B cell (primary cell): Measurements from ENCODE around the gene TMCC3. TPM values are rescaled to one million over a fixed set of nuclear protein-coding genes. Genes with fewer than 3 reads are reported as not detected.

Source experiments
- ATAC-seq: fragments of 200-7000 bp; cut with Tn5 transposase; one replicate; pipeline ENCODE4 v1.10.0; 2021; ENCODE audit warnings: low read depth, mild to moderate bottlenecking, moderate number of reproducible peaks, moderate library complexity
- CTCF ChIA-PET: fragments of 350-600 bp; sonication (Branson Sonifier 250); formaldehyde crosslinking; loops from one replicate; lab custom pipeline; 2021; ENCODE audit warnings: antibody characterized with exemption, inconsistent platforms; lab: Charles Lee
- POLR2A ChIA-PET: fragments of 350-600 bp; sonication (Branson Sonifier 250); formaldehyde crosslinking; loops from one replicate; lab custom pipeline; 2021; ENCODE audit warnings: antibody characterized with exemption; lab: Charles Lee
- DNase-seq: peaks from one replicate; pipeline ENCODE4 v3.0.0; 2013
- H2AFZ ChIP-seq: 2 replicates; pipeline ENCODE4 v1.6.1; 2012; ENCODE audit warnings: mild to moderate bottlenecking, low read depth, low read length; ENCODE audit not compliant: insufficient read depth, poor library complexity, severe bottlenecking
- H3K27ac ChIP-seq, 2 donors: 1 replicate in 1 of 2; 2 replicates in 1 of 2; pipeline ENCODE4 v1.5.1; 2012 to 2013; ENCODE audit warnings: low read length in 2 of 2, mild to moderate bottlenecking in 2 of 2, moderate library complexity in 1 of 2
- H3K27me3 ChIP-seq, 4 experiments: fragments of 200-600 bp in 1 of 4; sonication (generic) in 1 of 4; replicated peaks in 1 of 4; 1 replicate in 2 of 4; 2 replicates in 2 of 4; pipeline versions ENCODE4 v1.6.1 to v1.7.0; 2013 to 2016; ENCODE audit warnings: low read length in 3 of 4, mild to moderate bottlenecking in 2 of 4, mixed read lengths in 1 of 4, moderate library complexity in 1 of 4; ENCODE audit not compliant: insufficient read depth in 4 of 4, control insufficient read depth in 3 of 4; ENCODE audit errors: control extremely low read depth in 1 of 4
- H3K36me3 ChIP-seq, 2 experiments: replicated peaks in 1 of 2; 1 replicate in 1 of 2; 2 replicates in 1 of 2; pipeline versions ENCODE4 v1.6.1 to v1.7.1; 2013; ENCODE audit warnings: low read length in 1 of 2; ENCODE audit not compliant: insufficient read depth in 2 of 2, control insufficient read depth in 1 of 2; ENCODE audit errors: control extremely low read depth in 1 of 2, extremely low read depth in 1 of 2
- H3K4me1 ChIP-seq, 2 donors: fragments of 200-600 bp in 1 of 2; sonication (generic) in 1 of 2; 1 replicate in 1 of 2; 2 replicates in 1 of 2; pipeline versions ENCODE4 v1.5.1 to v1.6.1; 2013 to 2017; ENCODE audit warnings: low read length in 2 of 2; ENCODE audit not compliant: control insufficient read depth in 2 of 2, insufficient read depth in 2 of 2
- H3K4me2 ChIP-seq: replicated peaks from 2 replicates; pipeline ENCODE3; 2012; ENCODE audit warnings: mild to moderate bottlenecking, low read depth, low read length; ENCODE audit not compliant: poor library complexity, severe bottlenecking
- H3K4me3 ChIP-seq, 5 experiments: fragments of 200-600 bp in 1 of 5; sonication (generic) in 1 of 5; 1 replicate in 3 of 5; 2 replicates in 2 of 5; pipeline versions ENCODE4 v1.5.1 to v1.7.0; 2011 to 2016; ENCODE audit warnings: low read length in 4 of 5, mild to moderate bottlenecking in 4 of 5, low read depth in 2 of 5, control low read depth in 1 of 5, moderate library complexity in 1 of 5; ENCODE audit not compliant: insufficient read depth in 1 of 5; ENCODE audit errors: control extremely low read depth in 1 of 5, extremely low read depth in 1 of 5
- H3K79me2 ChIP-seq: fragments of 200-600 bp; sonication (generic); one replicate; pipeline ENCODE4 v1.6.0; 2016; ENCODE audit warnings: low read length; ENCODE audit not compliant: control insufficient read depth, insufficient read depth
- H3K9ac ChIP-seq: fragments of 200-600 bp; sonication (generic); 2 replicates; pipeline ENCODE4 v1.6.1; 2017; ENCODE audit warnings: mild to moderate bottlenecking, low read length, moderate library complexity
- H3K9me3 ChIP-seq, 3 donors: one replicate each; pipeline versions ENCODE4 v1.6.1 to v1.7.1; 2013; ENCODE audit warnings: low read length in 2 of 3; ENCODE audit not compliant: control insufficient read depth in 2 of 3, insufficient read depth in 1 of 3; ENCODE audit errors: control extremely low read depth in 1 of 3
- H4K20me1 ChIP-seq: 2 replicates; pipeline ENCODE4 v1.6.0; 2012; ENCODE audit warnings: mild to moderate bottlenecking, low read length; ENCODE audit not compliant: insufficient read depth, control insufficient read depth, poor library complexity, severe bottlenecking
- H3K27ac Mint-ChIP-seq: one replicate; pipeline ENCODE4 v1.8.0; 2021; ENCODE audit warnings: mixed read lengths
- H3K27me3 Mint-ChIP-seq: one replicate; pipeline ENCODE4 v1.8.0; 2021; ENCODE audit warnings: mixed read lengths
- H3K4me1 Mint-ChIP-seq: one replicate; pipeline ENCODE4 v1.8.0; 2021; ENCODE audit warnings: mixed read lengths
- H3K4me3 Mint-ChIP-seq: one replicate; pipeline ENCODE4 v1.8.0; 2021; ENCODE audit warnings: mixed read lengths
- H3K9me3 Mint-ChIP-seq: one replicate; pipeline ENCODE4 v1.8.0; 2022; ENCODE audit warnings: mixed read lengths; ENCODE audit not compliant: insufficient read depth
- EZH2 ChIP-seq: IDR thresholded peaks from 2 replicates; pipeline ENCODE4 v1.6.1; 2012; ENCODE audit warnings: borderline replicate concordance, low read depth, mild to moderate bottlenecking, moderate library complexity, low read length; ENCODE audit not compliant: insufficient read depth, poor library complexity, severe bottlenecking
- WGBS: methylation state at CpG from one replicate; pipeline ENCODE4 v1.1.5; 2013; ENCODE audit warnings: missing lambda C conversion rate; ENCODE audit not compliant: insufficient coverage; 5-methylcytosine and 5-hydroxymethylcytosine counted together
- intact Hi-C: fragments of 100-400 bp; cut with micrococcal nuclease; formaldehyde crosslinking; loops from one replicate; pipeline ENCODE4 v1.10.0; 2022
- polyA plus RNA-seq: library from polyadenylated mRNA; depleted of rRNA; stranded (reverse); fragments of >200 nt; gene quantifications from 2 replicates; pipeline ENCODE4 v1.2.3, GENCODE V29; 2012
- total RNA-seq, 2 donors: library from RNA; stranded (reverse); fragments of 120-200 nt in 1 of 2; gene quantifications; 1 replicate in 1 of 2; 2 replicates in 1 of 2; pipeline versions ENCODE4 v1.2.3 to v1.2.4, GENCODE V29; 2013 to 2022
- TF ChIP-seq, protein P1 (sequence below): fragments of 200-600 bp; IDR thresholded peaks from one replicate; pipeline ENCODE4 v1.8.0; 2022; ENCODE audit warnings: antibody characterized with exemption, mild to moderate bottlenecking

The TMCC3 gene
- total and polyA plus RNA-seq, 2 donors (not counting 1 experiment from before 2014, with no cell fraction given), result 4.5 to 8.8 TPM

DNA sequence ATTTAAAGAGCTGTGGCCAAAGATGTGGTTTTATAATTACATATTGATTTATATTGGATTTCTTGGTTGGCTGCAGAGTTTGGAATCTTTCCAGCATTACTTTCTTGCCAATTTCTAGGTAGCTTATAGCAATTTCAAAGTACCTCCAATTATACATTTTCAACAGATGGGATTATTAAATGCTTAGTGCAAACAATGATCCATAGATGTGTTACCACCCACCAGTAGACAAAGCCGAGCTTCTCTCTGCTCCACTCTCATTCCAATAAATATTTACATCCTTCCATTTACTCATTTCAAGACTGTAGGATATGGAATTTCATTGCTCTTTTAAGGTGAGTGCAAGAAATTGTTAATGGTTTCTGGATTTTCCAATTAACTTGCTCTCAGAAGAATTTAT, 21.6 kb upstream of the TMCC3 start:
- H3K4me3 ChIP-seq, result no peak overlapping the region
- H3K27ac ChIP-seq, result no peak overlapping the region
- H3K4me3 Mint-ChIP-seq, result no peak overlapping the region
- WGBS, result no CpG with 5 or more reads among the region's 1 CpG
- H3K36me3 ChIP-seq, result no peaks in the 10 kb centered on the region
- no peak for TF ChIP-seq EZH2
- TF ChIP-seq, protein P1, sequence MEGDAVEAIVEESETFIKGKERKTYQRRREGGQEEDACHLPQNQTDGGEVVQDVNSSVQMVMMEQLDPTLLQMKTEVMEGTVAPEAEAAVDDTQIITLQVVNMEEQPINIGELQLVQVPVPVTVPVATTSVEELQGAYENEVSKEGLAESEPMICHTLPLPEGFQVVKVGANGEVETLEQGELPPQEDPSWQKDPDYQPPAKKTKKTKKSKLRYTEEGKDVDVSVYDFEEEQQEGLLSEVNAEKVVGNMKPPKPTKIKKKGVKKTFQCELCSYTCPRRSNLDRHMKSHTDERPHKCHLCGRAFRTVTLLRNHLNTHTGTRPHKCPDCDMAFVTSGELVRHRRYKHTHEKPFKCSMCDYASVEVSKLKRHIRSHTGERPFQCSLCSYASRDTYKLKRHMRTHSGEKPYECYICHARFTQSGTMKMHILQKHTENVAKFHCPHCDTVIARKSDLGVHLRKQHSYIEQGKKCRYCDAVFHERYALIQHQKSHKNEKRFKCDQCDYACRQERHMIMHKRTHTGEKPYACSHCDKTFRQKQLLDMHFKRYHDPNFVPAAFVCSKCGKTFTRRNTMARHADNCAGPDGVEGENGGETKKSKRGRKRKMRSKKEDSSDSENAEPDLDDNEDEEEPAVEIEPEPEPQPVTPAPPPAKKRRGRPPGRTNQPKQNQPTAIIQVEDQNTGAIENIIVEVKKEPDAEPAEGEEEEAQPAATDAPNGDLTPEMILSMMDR, result no peak
- H3K79me2 ChIP-seq, result peaks cover 15% of the 10 kb centered on the region
- ChIA-PET CTCF (no interaction called here), POLR2A (no interaction called here)
- H3K4me2 ChIP-seq, result no peak overlapping the region
- no peaks in the 10 kb centered on the region for H3K9me3 Mint-ChIP-seq
- H3K27ac Mint-ChIP-seq, result no peak overlapping the region
- H3K9ac ChIP-seq, result no peak overlapping the region
- no peaks in the 10 kb centered on the region for H4K20me1 ChIP-seq
- peaks cover 22% of the 10 kb centered on the region for H3K4me1 Mint-ChIP-seq
- no peaks in the 10 kb centered on the region for H3K27me3 ChIP-seq
- peaks cover 19 to 23% of the 10 kb centered on the region in 2 donors for H3K4me1 ChIP-seq
- intact Hi-C loops, result no loop called here
- H2AFZ ChIP-seq, result no peak overlapping the region
- DNase-seq (no peak), ATAC-seq (no peak)
- no peaks in the 10 kb centered on the region for H3K9me3 ChIP-seq
- H3K27me3 Mint-ChIP-seq, result no peaks in the 10 kb centered on the region

DNA sequence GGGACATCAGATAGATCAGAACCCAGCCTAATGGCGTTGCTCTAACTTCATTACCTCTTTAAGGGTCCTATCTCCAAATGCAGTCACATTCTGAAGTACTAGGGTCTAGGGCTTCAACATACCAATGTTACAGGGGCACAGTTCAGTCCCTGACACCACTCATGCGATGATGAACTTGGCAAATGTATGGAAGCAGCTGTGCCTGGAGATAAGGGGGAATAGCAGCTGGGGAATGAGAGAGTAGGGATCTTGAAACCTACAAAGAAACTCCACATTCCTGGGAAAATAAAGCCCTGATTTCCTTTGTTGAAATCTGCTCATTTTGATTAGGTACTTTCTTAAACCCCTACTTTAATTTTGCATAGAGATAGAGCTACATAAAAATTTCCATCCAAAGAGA, 20.5 kb upstream of the TMCC3 start:
- Histone ChIP-seq H4K20me1 (no peaks in the 10 kb centered on the region), H3K9me3 (no peaks in the 10 kb centered on the region), H3K27ac (no peak overlapping the region), H3K79me2 (peaks cover 14% of the 10 kb centered on the region), H2AFZ (no peak overlapping the region), H3K27me3 (no peaks in the 10 kb centered on the region), H3K4me2 (no peak overlapping the region), H3K4me1 (peaks cover 10 to 13% of the 10 kb centered on the region in 2 donors), H3K4me3 (no peak overlapping the region), H3K36me3 (no peaks in the 10 kb centered on the region), H3K9ac (no peak overlapping the region)
- H3K27ac Mint-ChIP-seq, result no peak overlapping the region
- peaks cover 12% of the 10 kb centered on the region for H3K4me1 Mint-ChIP-seq
- H3K9me3 Mint-ChIP-seq, result no peaks in the 10 kb centered on the region
- ATAC-seq (no peak), DNase-seq (no peak)
- H3K4me3 Mint-ChIP-seq, result no peak overlapping the region
- H3K27me3 Mint-ChIP-seq, result no peaks in the 10 kb centered on the region
- no peak for TF ChIP-seq EZH2
- TF ChIP-seq, protein P1, result no peak
- CTCF ChIA-PET, result no interaction called here
- intact Hi-C loops, result no loop called here
- no CpG with 5 or more reads among the region's 2 CpGs for whole genome bisulfite sequencing
- POLR2A ChIA-PET, result no interaction called here
